Keratinocyte (primary cell): Measurements from ENCODE around the gene HDAC10. TPM values are rescaled to one million over a fixed set of nuclear protein-coding genes. Genes with fewer than 3 reads are reported as not detected.

ENCODE experiments used
- DNase-seq: peaks from one replicate; pipeline ENCODE4 v3.0.0-alpha.2; 2011; ENCODE audit warnings: low read depth, missing footprints, low spot score
- FAIRE-seq: peaks from 2 replicates; lab custom pipeline; 2011; peaks lifted over from hg19 to GRCh38; lab: Jason Lieb, UNC
- H2AFZ ChIP-seq: 2 replicates; pipeline ENCODE4 v1.6.0; 2012; ENCODE audit warnings: low read length, control low read depth, inconsistent platforms; ENCODE audit not compliant: control insufficient read depth
- H3K27ac ChIP-seq: 2 replicates; pipeline ENCODE4 v1.5.1; 2011; ENCODE audit warnings: low read length; ENCODE audit not compliant: control insufficient read depth, insufficient read depth
- H3K27me3 ChIP-seq: 3 replicates; pipeline ENCODE4 v1.6.0; 2011; ENCODE audit warnings: low read length; ENCODE audit not compliant: control insufficient read depth, insufficient read depth; ENCODE audit errors: extremely low read depth
- H3K36me3 ChIP-seq, 2 experiments: 2 replicates in 1 of 2; 3 replicates in 1 of 2; pipeline ENCODE4 v1.5.1; 2011; ENCODE audit warnings: low read length in 2 of 2, mild to moderate bottlenecking in 1 of 2; ENCODE audit not compliant: control insufficient read depth in 2 of 2, insufficient read depth in 2 of 2; ENCODE audit errors: extremely low read depth in 1 of 2
- H3K4me1 ChIP-seq: 3 replicates; pipeline ENCODE4 v1.5.1; 2011; ENCODE audit warnings: low read length; ENCODE audit not compliant: control insufficient read depth, insufficient read depth; ENCODE audit errors: extremely low read depth
- H3K4me2 ChIP-seq: 3 replicates; pipeline ENCODE4 v1.6.0; 2011; ENCODE audit warnings: low read depth, low read length; ENCODE audit not compliant: control insufficient read depth, insufficient read depth; ENCODE audit errors: extremely low read depth
- H3K4me3 ChIP-seq, 3 experiments: fragments of 200-600 bp in 1 of 3; sonication (generic) in 1 of 3; 2 replicates in 2 of 3; 3 replicates in 1 of 3; pipeline ENCODE4 v1.5.1; 2011 to 2016; ENCODE audit warnings: low read length in 3 of 3, mild to moderate bottlenecking in 3 of 3, control low read depth in 2 of 3, inconsistent platforms in 1 of 3, low read depth in 1 of 3, mixed read lengths in 1 of 3, mixed run types in 1 of 3, moderate library complexity in 1 of 3; ENCODE audit not compliant: control insufficient read depth in 2 of 3, insufficient read depth in 2 of 3; ENCODE audit errors: extremely low read depth in 1 of 3
- H3K79me2 ChIP-seq: 2 replicates; pipeline ENCODE4 v1.6.0; 2012; ENCODE audit warnings: low read length; ENCODE audit not compliant: control insufficient read depth, insufficient read depth
- H3K9ac ChIP-seq: 3 replicates; pipeline ENCODE4 v1.6.0; 2011; ENCODE audit warnings: low read length; ENCODE audit not compliant: control insufficient read depth, insufficient read depth; ENCODE audit errors: extremely low read depth
- H3K9me1 ChIP-seq: 3 replicates; pipeline ENCODE4 v1.6.0; 2011; ENCODE audit warnings: low read length; ENCODE audit not compliant: control insufficient read depth, insufficient read depth; ENCODE audit errors: extremely low read depth
- H3K9me3 ChIP-seq: 2 replicates; pipeline ENCODE4 v1.5.1; 2012; ENCODE audit warnings: low read depth, low read length; ENCODE audit not compliant: control insufficient read depth
- H4K20me1 ChIP-seq: 3 replicates; pipeline ENCODE4 v1.6.0; 2011; ENCODE audit warnings: low read length; ENCODE audit not compliant: control insufficient read depth, insufficient read depth; ENCODE audit errors: extremely low read depth
- CTCF ChIP-seq, 3 experiments: IDR thresholded peaks in 1 of 3; conservative IDR thresholded peaks in 1 of 3; optimal IDR thresholded peaks in 1 of 3; 2 replicates in 2 of 3; 3 replicates in 1 of 3; pipeline versions ENCODE3 to v1.5.1; 2011; ENCODE audit warnings: low read length in 3 of 3, mild to moderate bottlenecking in 3 of 3, moderate library complexity in 2 of 3, control low read depth in 1 of 3, inconsistent platforms in 1 of 3; ENCODE audit not compliant: insufficient read depth in 2 of 3; ENCODE audit errors: extremely low read depth in 1 of 3
- EZH2 ChIP-seq: IDR thresholded peaks from one replicate; pipeline ENCODE4 v1.6.1; 2012; ENCODE audit warnings: inconsistent platforms, mild to moderate bottlenecking, low read length, moderate library complexity
- dilution Hi-C: fragments of 300-500 bp; cut with MboI; formaldehyde crosslinking; loops from one replicate; pipeline ENCODE4 v1.7.0; 2020; ENCODE audit warnings: low sequenced_read_pairs; ENCODE audit not compliant: extremely low pct_ligation_motif_present
- polyA plus RNA-seq, 5 experiments: library from polyadenylated mRNA; depleted of rRNA in 3 of 5; stranded (reverse) in 3 of 5; stranded (forward) in 1 of 5; unstranded in 1 of 5; fragments of >200 nt; gene quantifications; 1 replicate in 1 of 5; 2 replicates in 3 of 5; 3 replicates in 1 of 5; pipeline versions ENCODE4 v1.2.1 to v1.2.3, GENCODE V29; 2011 to 2012; ENCODE audit warnings: missing spikeins in 2 of 5, low read depth in 1 of 5, low replicate concordance in 1 of 5

Gene HDAC10
- polyA plus RNA-seq, 1 donor (not counting 4 experiments of a cell fraction or from before 2014, with no cell fraction given) = 4.7 TPM

- Histone ChIP-seq H3K4me3 (no peak overlapping the region), H3K4me2 (no peak overlapping the region), H3K27me3 (no peaks in the 10 kb centered on the region), H2AFZ (no peak overlapping the region), H3K9ac (no peak overlapping the region), H3K9me3 (no peaks in the 10 kb centered on the region), H3K9me1 (no peaks in the 10 kb centered on the region), H3K36me3 (peaks cover 0 to 5% of the 10 kb centered on the region in 2 experiments), H3K4me1 (peaks cover 3% of the 10 kb centered on the region), H3K79me2 (no peaks in the 10 kb centered on the region), H4K20me1 (no peaks in the 10 kb centered on the region), H3K27ac (no peak overlapping the region)
- no peak for TF ChIP-seq EZH2
- no peak for TF ChIP-seq CTCF (optimal IDR thresholded peaks at IDR 0.05 in 1 of 3, IDR thresholded peaks at IDR 0.05 in 1 of 3, conservative IDR thresholded peaks at IDR 0.05 in 1 of 3; ENCODE audit: extremely low read depth in 1 of 3, insufficient read depth in 2 of 3, low read length in 3 of 3)
- dilution Hi-C loops = no loop called here
- no peak for DNase-seq
- no peak for FAIRE-seq
Observed at GRCh38 chr22:50257041-50257440, 6.0 kb upstream of the HDAC10 start.

- Histone ChIP-seq H4K20me1 (no peaks in the 10 kb centered on the region), H2AFZ (no peak overlapping the region), H3K4me2 (no peak overlapping the region), H3K4me3 (no peak overlapping the region), H3K36me3 (peaks cover 0 to 5% of the 10 kb centered on the region in 2 experiments), H3K79me2 (no peaks in the 10 kb centered on the region), H3K4me1 (peaks cover 2% of the 10 kb centered on the region), H3K27ac (no peak overlapping the region), H3K27me3 (no peaks in the 10 kb centered on the region), H3K9me1 (no peaks in the 10 kb centered on the region), H3K9ac (no peak overlapping the region), H3K9me3 (no peaks in the 10 kb centered on the region)
- dilution Hi-C loops = no loop called here
- no peak for DNase-seq
- no peak for FAIRE-seq
- no peak for TF ChIP-seq EZH2
- no peak for TF ChIP-seq CTCF (optimal IDR thresholded peaks at IDR 0.05 in 1 of 3, IDR thresholded peaks at IDR 0.05 in 1 of 3, conservative IDR thresholded peaks at IDR 0.05 in 1 of 3; ENCODE audit: extremely low read depth in 1 of 3, insufficient read depth in 2 of 3, low read length in 3 of 3)
Observed at GRCh38 chr22:50256258-50256862, 5.3 kb upstream of the HDAC10 start.
